B cell (primary cell): Measurements from ENCODE around the gene DPCD. TPM values are rescaled to one million over a fixed set of nuclear protein-coding genes. Genes with fewer than 3 reads are reported as not detected.

Experiments
- ATAC-seq: fragments of 200-7000 bp; cut with Tn5 transposase; one replicate; pipeline ENCODE4 v1.10.0; 2021; ENCODE audit warnings: low read depth, mild to moderate bottlenecking, moderate number of reproducible peaks, moderate library complexity
- CTCF ChIA-PET: fragments of 350-600 bp; sonication (Branson Sonifier 250); formaldehyde crosslinking; loops from one replicate; lab custom pipeline; 2021; ENCODE audit warnings: antibody characterized with exemption, inconsistent platforms; lab: Charles Lee
- POLR2A ChIA-PET: fragments of 350-600 bp; sonication (Branson Sonifier 250); formaldehyde crosslinking; loops from one replicate; lab custom pipeline; 2021; ENCODE audit warnings: antibody characterized with exemption; lab: Charles Lee
- DNase-seq: peaks from one replicate; pipeline ENCODE4 v3.0.0; 2013
- H2AFZ ChIP-seq: 2 replicates; pipeline ENCODE4 v1.6.1; 2012; ENCODE audit warnings: mild to moderate bottlenecking, low read depth, low read length; ENCODE audit not compliant: insufficient read depth, poor library complexity, severe bottlenecking
- H3K27ac ChIP-seq, 2 donors: 1 replicate in 1 of 2; 2 replicates in 1 of 2; pipeline ENCODE4 v1.5.1; 2012 to 2013; ENCODE audit warnings: low read length in 2 of 2, mild to moderate bottlenecking in 2 of 2, moderate library complexity in 1 of 2
- H3K27me3 ChIP-seq, 4 experiments: fragments of 200-600 bp in 1 of 4; sonication (generic) in 1 of 4; replicated peaks in 1 of 4; 1 replicate in 2 of 4; 2 replicates in 2 of 4; pipeline versions ENCODE4 v1.6.1 to v1.7.0; 2013 to 2016; ENCODE audit warnings: low read length in 3 of 4, mild to moderate bottlenecking in 2 of 4, mixed read lengths in 1 of 4, moderate library complexity in 1 of 4; ENCODE audit not compliant: insufficient read depth in 4 of 4, control insufficient read depth in 3 of 4; ENCODE audit errors: control extremely low read depth in 1 of 4
- H3K36me3 ChIP-seq, 2 experiments: replicated peaks in 1 of 2; 1 replicate in 1 of 2; 2 replicates in 1 of 2; pipeline versions ENCODE4 v1.6.1 to v1.7.1; 2013; ENCODE audit warnings: low read length in 1 of 2; ENCODE audit not compliant: insufficient read depth in 2 of 2, control insufficient read depth in 1 of 2; ENCODE audit errors: control extremely low read depth in 1 of 2, extremely low read depth in 1 of 2
- H3K4me1 ChIP-seq, 2 donors: fragments of 200-600 bp in 1 of 2; sonication (generic) in 1 of 2; 1 replicate in 1 of 2; 2 replicates in 1 of 2; pipeline versions ENCODE4 v1.5.1 to v1.6.1; 2013 to 2017; ENCODE audit warnings: low read length in 2 of 2; ENCODE audit not compliant: control insufficient read depth in 2 of 2, insufficient read depth in 2 of 2
- H3K4me2 ChIP-seq: replicated peaks from 2 replicates; pipeline ENCODE3; 2012; ENCODE audit warnings: mild to moderate bottlenecking, low read depth, low read length; ENCODE audit not compliant: poor library complexity, severe bottlenecking
- H3K4me3 ChIP-seq, 5 experiments: fragments of 200-600 bp in 1 of 5; sonication (generic) in 1 of 5; 1 replicate in 3 of 5; 2 replicates in 2 of 5; pipeline versions ENCODE4 v1.5.1 to v1.7.0; 2011 to 2016; ENCODE audit warnings: low read length in 4 of 5, mild to moderate bottlenecking in 4 of 5, low read depth in 2 of 5, control low read depth in 1 of 5, moderate library complexity in 1 of 5; ENCODE audit not compliant: insufficient read depth in 1 of 5; ENCODE audit errors: control extremely low read depth in 1 of 5, extremely low read depth in 1 of 5
- H3K79me2 ChIP-seq: fragments of 200-600 bp; sonication (generic); one replicate; pipeline ENCODE4 v1.6.0; 2016; ENCODE audit warnings: low read length; ENCODE audit not compliant: control insufficient read depth, insufficient read depth
- H3K9ac ChIP-seq: fragments of 200-600 bp; sonication (generic); 2 replicates; pipeline ENCODE4 v1.6.1; 2017; ENCODE audit warnings: mild to moderate bottlenecking, low read length, moderate library complexity
- H3K9me3 ChIP-seq, 3 donors: one replicate each; pipeline versions ENCODE4 v1.6.1 to v1.7.1; 2013; ENCODE audit warnings: low read length in 2 of 3; ENCODE audit not compliant: control insufficient read depth in 2 of 3, insufficient read depth in 1 of 3; ENCODE audit errors: control extremely low read depth in 1 of 3
- H4K20me1 ChIP-seq: 2 replicates; pipeline ENCODE4 v1.6.0; 2012; ENCODE audit warnings: mild to moderate bottlenecking, low read length; ENCODE audit not compliant: insufficient read depth, control insufficient read depth, poor library complexity, severe bottlenecking
- H3K27ac Mint-ChIP-seq: one replicate; pipeline ENCODE4 v1.8.0; 2021; ENCODE audit warnings: mixed read lengths
- H3K27me3 Mint-ChIP-seq: one replicate; pipeline ENCODE4 v1.8.0; 2021; ENCODE audit warnings: mixed read lengths
- H3K4me1 Mint-ChIP-seq: one replicate; pipeline ENCODE4 v1.8.0; 2021; ENCODE audit warnings: mixed read lengths
- H3K4me3 Mint-ChIP-seq: one replicate; pipeline ENCODE4 v1.8.0; 2021; ENCODE audit warnings: mixed read lengths
- H3K9me3 Mint-ChIP-seq: one replicate; pipeline ENCODE4 v1.8.0; 2022; ENCODE audit warnings: mixed read lengths; ENCODE audit not compliant: insufficient read depth
- CTCF ChIP-seq: fragments of 200-600 bp; IDR thresholded peaks from one replicate; pipeline ENCODE4 v1.8.0; 2022; ENCODE audit warnings: antibody characterized with exemption, mild to moderate bottlenecking
- EZH2 ChIP-seq: IDR thresholded peaks from 2 replicates; pipeline ENCODE4 v1.6.1; 2012; ENCODE audit warnings: borderline replicate concordance, low read depth, mild to moderate bottlenecking, moderate library complexity, low read length; ENCODE audit not compliant: insufficient read depth, poor library complexity, severe bottlenecking
- WGBS: methylation state at CpG from one replicate; pipeline ENCODE4 v1.1.5; 2013; ENCODE audit warnings: missing lambda C conversion rate; ENCODE audit not compliant: insufficient coverage; 5-methylcytosine and 5-hydroxymethylcytosine counted together
- intact Hi-C: fragments of 100-400 bp; cut with micrococcal nuclease; formaldehyde crosslinking; loops from one replicate; pipeline ENCODE4 v1.10.0; 2022
- polyA plus RNA-seq: library from polyadenylated mRNA; depleted of rRNA; stranded (reverse); fragments of >200 nt; gene quantifications from 2 replicates; pipeline ENCODE4 v1.2.3, GENCODE V29; 2012
- total RNA-seq, 2 donors: library from RNA; stranded (reverse); fragments of 120-200 nt in 1 of 2; gene quantifications; 1 replicate in 1 of 2; 2 replicates in 1 of 2; pipeline versions ENCODE4 v1.2.3 to v1.2.4, GENCODE V29; 2013 to 2022

The DPCD gene
- total and polyA plus RNA-seq, 2 donors (not counting 1 experiment from before 2014, with no cell fraction given), result 0.88 to 2.2 TPM

GRCh38 chr10:101611096-101611905 is 23.2 kb downstream of the DPCD start:
- intact Hi-C loops, result no loop called here
- ATAC-seq, result no peak
- no peaks in the 10 kb centered on the region for H3K27me3 ChIP-seq
- TF ChIP-seq EZH2, result no peak
- TF ChIP-seq CTCF, result no peak
- 97% methylated on average over 8 of the region's 16 CpGs for WGBS
- Mint-ChIP-seq H3K4me1 (no peaks in the 10 kb centered on the region), H3K27ac (peak overlapping the region; percentile 6), H3K27me3 (no peaks in the 10 kb centered on the region), H3K9me3 (no peaks in the 10 kb centered on the region), H3K4me3 (no peak overlapping the region)
- no peak overlapping the region for H3K4me2 ChIP-seq
- H3K36me3 ChIP-seq, result peaks cover 0 to 74% of the 10 kb centered on the region in 2 experiments
- peaks cover 11% of the 10 kb centered on the region for H4K20me1 ChIP-seq
- no peak overlapping the region for H2AFZ ChIP-seq
- H3K4me1 ChIP-seq, result no peaks in the 10 kb centered on the region
- H3K79me2 ChIP-seq, result no peaks in the 10 kb centered on the region
- no peak overlapping the region for H3K4me3 ChIP-seq
- POLR2A ChIA-PET, result no interaction called here
- no peak overlapping the region for H3K9ac ChIP-seq
- no peak overlapping the region for H3K27ac ChIP-seq
- no peak for DNase-seq
- CTCF ChIA-PET, result no interaction called here
- no peaks in the 10 kb centered on the region for H3K9me3 ChIP-seq

DNA sequence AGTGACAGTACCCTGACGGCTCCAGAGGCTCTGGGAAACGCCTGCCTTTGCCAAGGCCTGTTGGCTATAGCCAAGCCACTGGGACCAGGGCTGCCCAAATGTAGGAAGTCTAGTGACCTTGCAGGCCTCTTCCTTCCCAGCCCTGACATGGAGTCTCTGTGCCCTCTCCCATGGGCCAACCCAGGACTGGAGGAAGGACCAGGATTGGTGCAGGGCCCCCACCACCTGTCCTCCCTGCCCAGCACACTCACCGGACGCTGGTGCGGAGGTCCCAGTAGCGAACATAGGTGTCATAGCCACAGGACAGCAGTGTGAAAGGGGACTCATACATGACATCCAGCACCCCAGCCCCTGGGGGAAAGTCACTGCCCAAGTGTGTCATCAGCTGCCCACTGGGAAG is 24.0 kb downstream of the DPCD start:
- TF ChIP-seq CTCF (no peak), EZH2 (no peak)
- ATAC-seq (no peak), DNase-seq (no peak)
- no peak overlapping the region for H3K9ac ChIP-seq
- no peaks in the 10 kb centered on the region for H3K79me2 ChIP-seq
- Mint-ChIP-seq H3K9me3 (no peaks in the 10 kb centered on the region), H3K4me1 (no peaks in the 10 kb centered on the region), H3K27ac (no peak overlapping the region), H3K4me3 (no peak overlapping the region), H3K27me3 (no peaks in the 10 kb centered on the region)
- H3K27ac ChIP-seq, result no peak overlapping the region
- H4K20me1 ChIP-seq, result peaks cover 18% of the 10 kb centered on the region
- ChIA-PET CTCF (no interaction called here), POLR2A (no interaction called here)
- no peak overlapping the region for H2AFZ ChIP-seq
- H3K4me2 ChIP-seq, result no peak overlapping the region
- H3K4me1 ChIP-seq, result peaks cover 0 to under 1% of the 10 kb centered on the region in 2 donors
- no peak overlapping the region for H3K4me3 ChIP-seq
- intact Hi-C loops, result no loop called here
- 100% methylated on average over 6 of the region's 6 CpGs for WGBS
- no peaks in the 10 kb centered on the region for H3K27me3 ChIP-seq
- H3K36me3 ChIP-seq, result peaks cover 0 to 75% of the 10 kb centered on the region in 2 experiments
- no peaks in the 10 kb centered on the region for H3K9me3 ChIP-seq
